OCI-LY1 (cell line): Measurements from ENCODE around the gene TLE6.

Source experiments
- H2AFZ ChIP-seq: fragments of 200-600 bp; sonication (generic), shearing (Covaris generic); 2 replicates; pipeline ENCODE4 v1.6.0; 2014; ENCODE audit warnings: antibody characterized with exemption, mild to moderate bottlenecking, low read length
- H3F3A ChIP-seq: fragments of 200-600 bp; sonication (generic), shearing (Covaris generic); 2 replicates; pipeline ENCODE4 v1.6.0; 2014; ENCODE audit warnings: mild to moderate bottlenecking, antibody characterized with exemption, low read length, moderate library complexity; ENCODE audit not compliant: insufficient read depth
- H3K27ac ChIP-seq: fragments of 200-600 bp; sonication (generic); 2 replicates; pipeline ENCODE4 v1.5.1; 2014; ENCODE audit warnings: low read length, mixed run types, mild to moderate bottlenecking, low read depth; ENCODE audit not compliant: poor library complexity, severe bottlenecking
- H3K27me3 ChIP-seq: fragments of 200-600 bp; sonication (generic); 2 replicates; pipeline ENCODE4 v1.6.0; 2014; ENCODE audit warnings: antibody characterized with exemption, mild to moderate bottlenecking, low read length, moderate library complexity; ENCODE audit not compliant: insufficient read depth
- H3K36me3 ChIP-seq: fragments of 200-600 bp; sonication (generic); 2 replicates; pipeline ENCODE4 v1.6.1; 2014; ENCODE audit warnings: mild to moderate bottlenecking, antibody characterized with exemption, low read length, moderate library complexity, mixed read lengths; ENCODE audit not compliant: insufficient read depth
- H3K4me1 ChIP-seq: fragments of 200-600 bp; sonication (generic); 2 replicates; pipeline ENCODE4 v1.5.1; 2014; ENCODE audit warnings: mild to moderate bottlenecking, low read length, moderate library complexity; ENCODE audit not compliant: insufficient read depth, severe bottlenecking
- H3K4me2 ChIP-seq: fragments of 200-600 bp; sonication (generic), shearing (Covaris generic); 2 replicates; pipeline ENCODE4 v1.6.1; 2014; ENCODE audit warnings: low read length
- H3K4me3 ChIP-seq: fragments of 200-600 bp; sonication (generic); 2 replicates; pipeline ENCODE4 v1.5.1; 2014; ENCODE audit warnings: low read length, low read depth, mild to moderate bottlenecking, mixed read lengths; ENCODE audit not compliant: poor library complexity, severe bottlenecking
- H3K79me2 ChIP-seq: fragments of 200-600 bp; shearing (Covaris generic); 2 replicates; pipeline ENCODE4 v1.6.1; 2016; ENCODE audit warnings: mixed run types, low read length, mixed read lengths; ENCODE audit not compliant: insufficient read depth
- H3K9ac ChIP-seq: fragments of 200-600 bp; sonication (generic), shearing (Covaris generic); 2 replicates; pipeline ENCODE4 v1.6.1; 2014; ENCODE audit warnings: mild to moderate bottlenecking, low read length, mixed read lengths
- H3K9me2 ChIP-seq: fragments of 200-600 bp; sonication (generic), shearing (Covaris generic); 2 replicates; pipeline ENCODE4 v1.6.1; 2014; ENCODE audit warnings: low read depth, mild to moderate bottlenecking, low read length, mixed read lengths
- H3K9me3 ChIP-seq: fragments of 200-600 bp; shearing (Covaris generic); 2 replicates; pipeline ENCODE4 v1.6.1; 2014; ENCODE audit warnings: low read length, mixed read lengths
- H4K20me1 ChIP-seq: fragments of 200-600 bp; sonication (generic), shearing (Covaris generic); 2 replicates; pipeline ENCODE4 v1.6.0; 2016; ENCODE audit warnings: mild to moderate bottlenecking, low read length; ENCODE audit not compliant: insufficient read depth
- CTCF ChIP-seq: fragments of 200-600 bp; sonication (generic), shearing (Covaris generic); IDR thresholded peaks from 2 replicates; pipeline ENCODE4 v1.5.1; 2017; ENCODE audit warnings: mild to moderate bottlenecking, antibody characterized with exemption, low read length, moderate library complexity, mixed read lengths
- EZH2 ChIP-seq: fragments of 200-600 bp; sonication (generic), shearing (Covaris generic); IDR thresholded peaks from 2 replicates; pipeline ENCODE4 v1.8.0; 2017; ENCODE audit warnings: borderline replicate concordance, mixed run types, mild to moderate bottlenecking, antibody characterized with exemption, low read length, moderate library complexity, mixed read lengths

TLE6 gene

GRCh38 chr19:3006075-3006767 is 28.9 kb downstream of the TLE6 start:
- Histone ChIP-seq H3K4me1 (no peaks in the 10 kb centered on the region), H3K9ac (no peak overlapping the region), H3K36me3 (no peaks in the 10 kb centered on the region), H3K27ac (no peak overlapping the region), H3K9me3 (no peaks in the 10 kb centered on the region), H3K27me3 (no peaks in the 10 kb centered on the region), H3K4me2 (no peak overlapping the region), H4K20me1 (no peaks in the 10 kb centered on the region), H3K9me2 (no peaks in the 10 kb centered on the region), H2AFZ (no peak overlapping the region), H3K79me2 (no peaks in the 10 kb centered on the region), H3F3A (no peaks in the 10 kb centered on the region), H3K4me3 (no peak overlapping the region)
- TF ChIP-seq CTCF (no peak), EZH2 (no peak)

GRCh38 chr19:3007975-3008374 is 30.6 kb downstream of the TLE6 start:
- no peak overlapping the region for H3K4me3 ChIP-seq
- no peak overlapping the region for H3K27ac ChIP-seq
- no peak overlapping the region for H3K4me2 ChIP-seq

GRCh38 chr19:3008994-3009393 is 31.6 kb downstream of the TLE6 start:
- no peaks in the 10 kb centered on the region for H3K9me3 ChIP-seq
- H3F3A ChIP-seq: no peaks in the 10 kb centered on the region
- no peak overlapping the region for H3K27ac ChIP-seq
- no peak overlapping the region for H3K4me3 ChIP-seq
- H3K4me2 ChIP-seq: no peak overlapping the region
- H2AFZ ChIP-seq: no peak overlapping the region
- H3K36me3 ChIP-seq: no peaks in the 10 kb centered on the region
- H3K4me1 ChIP-seq: no peaks in the 10 kb centered on the region
- H4K20me1 ChIP-seq: no peaks in the 10 kb centered on the region
- TF ChIP-seq CTCF (no peak), EZH2 (no peak)
- no peak overlapping the region for H3K9ac ChIP-seq
- no peaks in the 10 kb centered on the region for H3K27me3 ChIP-seq
- no peaks in the 10 kb centered on the region for H3K9me2 ChIP-seq
- H3K79me2 ChIP-seq: no peaks in the 10 kb centered on the region

More at GRCh38 chr19:3007975-3008374, 30.6 kb downstream of the TLE6 start:
- Histone ChIP-seq H3K9ac (no peak overlapping the region), H2AFZ (no peak overlapping the region), H3K9me2 (no peaks in the 10 kb centered on the region), H3K9me3 (no peaks in the 10 kb centered on the region), H3F3A (no peaks in the 10 kb centered on the region), H3K36me3 (no peaks in the 10 kb centered on the region), H3K79me2 (no peaks in the 10 kb centered on the region), H4K20me1 (no peaks in the 10 kb centered on the region), H3K27me3 (no peaks in the 10 kb centered on the region), H3K4me1 (no peaks in the 10 kb centered on the region)
- no peak for TF ChIP-seq EZH2
- no peak for TF ChIP-seq CTCF
